Gastroesophageal sphincter (tissue), 3 donors: Measurements from ENCODE around the gene EPHB6.

ENCODE experiments used
- CTCF ChIP-seq, 4 experiments: fragments of 200-600 bp in 2 of 4; fragments of 450-650 bp in 2 of 4; sonication (generic) in 1 of 4; IDR thresholded peaks; one replicate each; pipeline ENCODE4 v1.5.1; 2017 to 2019; ENCODE audit warnings: antibody characterized with exemption in 4 of 4, mild to moderate bottlenecking in 2 of 4, moderate library complexity in 2 of 4
- POLR2A ChIP-seq, 2 donors: fragments of 450-650 bp; IDR thresholded peaks; one replicate each; pipeline ENCODE4 v1.6.1; 2017; ENCODE audit warnings: antibody characterized with exemption in 2 of 2, mild to moderate bottlenecking in 2 of 2, moderate library complexity in 1 of 2
- POLR2AphosphoS5 ChIP-seq: sonication (generic); formaldehyde crosslinking; IDR thresholded peaks from one replicate; pipeline ENCODE4 v1.6.1; 2017; ENCODE audit warnings: antibody characterized with exemption

- TF ChIP-seq CTCF (IDR thresholded peaks at IDR 0.05) = no peak
- TF ChIP-seq POLR2AphosphoS5 = no peak
- no peak for TF ChIP-seq POLR2A (IDR thresholded peaks at IDR 0.05)
Measured at GRCh38 chr7:142870147-142870559, 15.3 kb downstream of the EPHB6 start.
